ENCODE measurements around the gene KCNMA1.
"Not testable (repeated sequence)": the region's sequence is repeated elsewhere in the genome, so short reads cannot be mapped to it uniquely, and the experiment has no call there.

Gene KCNMA1

GRCh38 chr10:77526868-77527617 is 110.6 kb downstream of the KCNMA1 start:
- DNase-seq = no peak

- no peak for DNase-seq
Observed at GRCh38 chr10:77524281-77524711, 113.3 kb downstream of the KCNMA1 start.

DNA sequence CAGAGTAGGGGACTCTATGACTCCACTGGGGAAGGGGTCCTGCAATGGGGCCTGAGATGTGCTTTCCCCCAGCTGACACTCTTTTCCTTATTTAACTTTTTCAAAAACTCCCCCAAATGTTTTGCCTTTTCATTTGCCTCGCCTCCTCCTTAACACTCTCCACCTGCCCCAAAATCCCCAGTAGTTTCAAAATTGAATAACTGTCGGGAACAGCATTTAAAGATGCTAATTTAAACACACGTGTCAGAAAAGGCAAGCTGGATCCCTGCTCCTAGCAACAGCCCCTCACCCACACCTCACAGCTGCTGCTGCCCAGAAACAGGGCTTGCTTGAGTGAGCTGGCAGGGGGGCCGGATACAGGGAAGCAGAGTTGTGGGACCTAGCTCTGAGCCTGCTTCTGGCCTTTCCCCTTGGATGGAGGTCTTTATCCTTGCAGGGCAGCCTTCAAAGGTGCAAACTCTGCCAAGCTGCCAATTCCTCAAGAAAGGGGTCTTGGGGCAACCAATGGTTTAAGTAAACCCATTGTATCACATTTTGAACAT is 115.3 kb downstream of the KCNMA1 start:
- DNase-seq = no peak

DNA sequence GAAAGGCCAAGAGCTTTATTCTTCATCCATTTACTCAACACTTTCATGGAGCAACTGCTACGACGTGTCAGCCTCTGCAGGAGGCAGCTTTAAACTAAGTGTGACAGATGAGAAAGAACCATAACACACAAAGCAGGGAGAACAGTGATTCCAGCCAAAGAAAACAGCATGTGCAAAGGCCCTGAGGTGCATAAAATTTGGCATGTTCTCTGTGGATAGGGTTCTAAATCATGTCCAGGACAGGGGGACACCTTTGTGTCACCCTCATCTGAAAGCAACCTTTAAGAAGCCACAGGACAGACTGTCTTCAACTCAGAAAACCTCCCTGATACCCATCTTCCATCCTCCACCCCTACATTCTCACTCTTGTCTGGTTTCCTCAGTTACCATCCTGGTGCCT is 116.6 kb downstream of the KCNMA1 start:
- no peak for DNase-seq

DNA sequence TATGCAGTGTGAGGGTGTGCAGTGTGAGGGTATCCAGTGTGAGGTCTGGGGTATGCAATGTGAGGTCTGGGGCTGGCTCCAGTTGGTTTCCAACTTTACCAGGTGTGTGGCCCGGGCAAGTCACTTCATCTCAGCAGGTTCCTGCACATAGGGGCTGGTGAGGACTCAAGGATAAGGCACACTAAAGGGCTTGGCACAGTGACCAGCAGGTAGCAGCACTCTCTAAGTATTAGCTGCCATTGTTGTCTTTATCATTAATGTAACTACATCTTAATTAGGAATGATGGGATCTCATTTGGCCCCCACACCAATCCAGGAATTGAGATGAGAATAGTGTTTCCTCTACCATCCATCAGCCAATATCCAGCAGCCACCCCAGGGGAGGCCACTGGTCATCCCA is 117.3 kb downstream of the KCNMA1 start:
- no peak for DNase-seq

- DNase-seq = not testable (repeated sequence)
Observed at GRCh38 chr10:77519791-77520190, 117.8 kb downstream of the KCNMA1 start.

GRCh38 chr10:77518910-77519274 is 118.7 kb downstream of the KCNMA1 start:
- DNase-seq = no peak

DNA sequence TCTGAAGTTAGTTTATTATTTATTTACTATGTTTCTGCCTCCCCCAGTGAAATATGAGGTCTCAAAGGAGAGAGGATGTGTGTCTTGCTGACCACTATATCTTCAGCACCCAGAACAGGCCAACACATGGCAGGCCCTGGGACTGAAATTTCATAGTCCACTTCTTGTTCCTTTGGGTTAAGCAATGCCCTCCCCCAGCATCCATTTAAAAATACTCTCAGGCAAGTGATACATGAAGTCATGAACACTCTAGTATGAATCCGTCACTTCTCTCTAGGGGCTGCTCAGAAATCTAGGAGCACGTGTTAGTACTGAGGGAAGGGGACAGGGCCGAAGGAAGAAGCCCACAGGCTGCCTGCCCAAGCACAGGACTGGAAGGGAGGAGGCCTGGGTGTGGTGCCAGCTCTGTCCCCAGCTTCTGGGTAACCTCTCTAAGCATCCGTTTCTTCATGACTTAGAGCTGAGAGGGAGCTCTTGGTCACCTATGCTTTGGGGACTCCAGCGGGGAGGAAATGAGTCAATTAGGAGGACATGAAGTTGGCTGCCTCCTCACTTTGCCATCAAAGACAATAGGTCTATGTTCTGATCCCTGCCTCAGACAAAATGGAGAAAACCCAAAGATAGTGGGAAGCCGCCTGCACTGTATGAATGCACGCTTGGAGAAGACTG is 119.2 kb downstream of the KCNMA1 start:
- no peak for DNase-seq

GRCh38 chr10:77516575-77516974 is 121.0 kb downstream of the KCNMA1 start:
- no peak for DNase-seq

DNA sequence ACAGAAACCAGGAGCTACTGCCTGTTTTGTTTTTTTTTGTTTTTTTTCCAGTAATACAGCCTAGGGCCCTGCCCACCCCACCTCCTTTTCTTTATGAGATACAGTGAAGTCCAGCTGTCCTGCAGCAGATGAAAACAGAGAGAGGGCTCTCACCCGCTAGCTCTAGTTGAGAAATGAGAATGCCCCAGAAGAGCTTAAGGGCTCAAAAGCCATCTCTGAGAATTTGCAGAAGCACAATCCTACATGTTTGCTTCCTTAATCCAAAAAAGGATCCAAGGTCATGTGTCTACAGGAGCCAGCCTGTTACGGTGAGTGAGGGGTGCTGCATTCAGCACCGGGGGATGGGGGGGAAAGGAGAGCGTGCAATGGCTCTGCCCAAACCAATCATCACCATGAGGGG is 122.7 kb downstream of the KCNMA1 start:
- no peak for DNase-seq

GRCh38 chr10:77513781-77514331 is 123.8 kb downstream of the KCNMA1 start:
- no peak for DNase-seq

DNA sequence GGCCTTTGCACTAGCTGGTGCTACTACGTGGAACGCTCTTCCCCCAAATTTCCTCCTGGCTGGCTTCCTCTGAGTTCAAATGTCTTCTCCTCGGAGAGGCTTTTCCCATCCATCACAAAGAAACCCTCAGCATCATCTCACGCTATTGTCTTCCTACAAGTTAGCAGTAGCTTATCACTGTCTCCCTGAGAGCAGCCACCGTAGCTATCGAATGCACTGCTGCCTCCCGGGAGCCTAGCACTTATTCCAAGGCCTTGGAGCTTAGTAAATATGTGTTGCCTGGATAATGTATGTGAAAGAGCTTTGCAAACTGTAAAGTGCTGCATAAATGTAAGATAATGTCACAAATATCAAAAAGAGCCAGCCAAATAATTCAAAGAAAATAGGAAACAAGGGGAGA is 124.4 kb downstream of the KCNMA1 start:
- DNase-seq = no peak

- no peak for DNase-seq
Observed at GRCh38 chr10:77512219-77512578, 125.4 kb downstream of the KCNMA1 start.

GRCh38 chr10:77511498-77512218 is 126.0 kb downstream of the KCNMA1 start:
- no peak for DNase-seq

DNA sequence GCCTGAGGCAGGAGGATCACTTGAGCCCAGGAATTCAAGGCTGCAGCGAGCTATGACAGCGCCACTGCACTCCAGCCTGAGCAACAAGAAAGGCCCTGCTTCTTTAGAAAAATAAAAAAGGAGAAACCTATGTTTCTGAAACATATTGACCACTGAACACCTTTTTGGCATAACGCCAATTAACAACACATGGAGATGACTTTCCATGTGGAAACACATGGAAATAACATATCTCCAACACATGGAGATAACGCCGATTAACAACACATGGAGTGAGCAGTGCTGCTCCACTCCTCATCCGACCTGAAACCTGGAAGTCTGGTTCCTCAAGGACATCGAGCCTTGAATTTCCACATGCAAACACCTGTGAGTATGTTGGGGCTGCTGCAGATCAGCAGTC is 126.9 kb downstream of the KCNMA1 start:
- DNase-seq = no peak

DNA sequence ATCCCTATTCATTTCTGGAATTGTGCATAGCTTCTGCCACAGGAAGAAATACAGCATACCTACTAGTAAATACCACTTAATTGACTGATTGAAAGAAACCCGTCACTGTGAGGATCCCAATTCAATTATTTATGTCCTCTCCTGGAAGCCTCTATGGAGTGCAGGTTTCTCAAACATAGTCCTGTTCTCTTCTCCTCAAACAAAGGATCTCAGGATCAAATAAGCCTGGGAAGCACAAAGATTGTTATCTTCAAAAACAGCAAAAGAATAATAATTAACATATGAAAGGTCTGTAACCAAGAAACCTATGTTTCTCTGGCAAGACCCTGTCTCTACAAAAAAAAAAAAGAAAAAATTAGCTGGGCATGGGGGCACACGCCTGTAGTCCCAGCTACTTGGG is 127.3 kb downstream of the KCNMA1 start:
- DNase-seq = no peak

GRCh38 chr10:77509391-77509790 is 128.2 kb downstream of the KCNMA1 start:
- no peak for DNase-seq

DNA sequence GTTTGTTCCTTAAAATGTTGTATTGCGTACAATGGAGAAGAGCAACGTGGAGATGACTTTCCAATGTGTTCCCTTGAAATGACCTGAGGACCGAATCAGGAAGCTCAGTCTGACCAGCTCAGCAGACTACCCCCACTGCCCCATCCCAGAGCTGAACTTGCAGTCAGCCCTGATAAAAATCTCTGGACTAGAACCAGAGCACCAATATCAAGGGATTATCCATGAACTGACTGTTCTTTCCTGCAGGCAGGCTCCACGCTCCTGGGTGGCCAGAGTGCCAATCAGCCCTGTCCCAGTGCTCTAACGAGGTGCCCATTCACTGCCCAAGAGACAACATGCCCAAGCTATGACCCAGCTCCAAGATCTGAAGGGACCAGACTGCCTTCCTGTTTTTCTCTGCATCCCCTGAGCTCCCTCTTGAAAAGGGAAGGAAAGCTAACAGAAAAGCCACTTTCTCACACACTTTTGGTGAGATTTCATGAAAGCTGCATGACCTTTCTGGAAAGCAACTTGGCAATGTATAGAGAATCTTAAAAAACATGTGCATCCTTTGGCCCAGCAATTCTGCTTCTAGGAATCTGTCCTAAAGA is 130.2 kb downstream of the KCNMA1 start:
- no peak for DNase-seq

GRCh38 chr10:77506517-77507200 is 130.9 kb downstream of the KCNMA1 start:
- DNase-seq = no peak

DNA sequence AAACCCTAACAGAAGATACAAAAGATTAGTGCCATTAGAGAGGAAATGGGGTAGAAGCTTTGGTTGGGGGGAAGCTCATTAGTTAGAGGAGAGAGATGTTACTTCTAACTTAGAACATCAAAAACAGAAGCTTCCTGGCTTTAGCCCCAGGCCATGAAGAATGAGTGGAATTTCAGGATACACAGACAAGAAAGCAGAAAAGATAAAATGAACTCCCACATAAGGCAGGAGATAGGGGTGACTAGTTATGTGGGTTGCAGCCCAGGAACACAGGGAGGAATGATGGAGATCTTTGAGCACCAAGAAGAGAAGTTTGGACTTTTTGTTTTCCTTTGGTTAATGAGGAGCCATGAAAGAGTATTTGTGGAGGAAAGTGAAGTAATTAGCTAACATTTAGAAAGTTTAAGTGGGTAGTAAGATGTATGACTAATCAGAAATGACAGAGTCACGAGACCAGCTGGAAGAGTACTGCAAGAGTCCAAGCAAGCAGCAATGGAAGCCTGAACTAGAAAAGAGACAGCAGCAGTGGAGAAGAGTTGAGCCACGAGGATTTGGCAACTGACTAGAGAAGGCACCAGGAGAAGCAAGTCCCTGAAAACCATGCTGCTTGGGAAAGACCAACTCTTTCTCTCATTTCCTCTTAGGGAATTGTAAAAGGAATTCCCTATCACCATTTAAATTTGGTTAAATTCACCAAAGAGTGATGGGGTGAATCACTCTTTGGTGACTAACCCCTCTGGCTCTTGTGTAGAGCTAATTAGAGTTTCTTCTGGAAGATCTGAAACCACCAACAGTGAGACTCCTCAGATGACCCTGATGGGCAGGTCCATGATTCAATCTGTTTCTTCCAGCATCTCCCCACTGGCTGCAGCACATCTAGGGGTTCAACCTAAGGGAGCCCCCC is 131.9 kb downstream of the KCNMA1 start:
- DNase-seq = no peak

- DNase-seq = no peak
Observed at GRCh38 chr10:77504873-77505257, 132.7 kb downstream of the KCNMA1 start.

All from GDM1 (cell line).